Mesenchymal stem cell (in vitro differentiated cells and primary cell): ENCODE data around the gene C6orf132.

Experiments used
- DNase-seq: peaks from one replicate; pipeline ENCODE4 v3.0.0-alpha.2; 2013
- H2AFZ ChIP-seq: one replicate; pipeline ENCODE4 v1.6.1; 2013; ENCODE audit warnings: low read depth, mild to moderate bottlenecking, control low read depth, inconsistent platforms, low read length, moderate library complexity
- H2AK5ac ChIP-seq: 2 replicates; pipeline ENCODE4 v1.6.1; 2013; ENCODE audit warnings: low read length, moderate library complexity, mild to moderate bottlenecking, inconsistent platforms; ENCODE audit not compliant: severe bottlenecking
- H2BK120ac ChIP-seq: one replicate; pipeline ENCODE4 v1.6.1; 2013; ENCODE audit warnings: low read depth, mild to moderate bottlenecking, inconsistent platforms, low read length, moderate library complexity
- H2BK12ac ChIP-seq, 2 experiments: one replicate each; pipeline ENCODE4 v1.6.1; 2013; ENCODE audit warnings: inconsistent platforms in 2 of 2, low read length in 2 of 2, mild to moderate bottlenecking in 2 of 2, moderate library complexity in 2 of 2, control low read depth in 1 of 2
- H2BK15ac ChIP-seq: one replicate; pipeline ENCODE4 v1.6.1; 2013; ENCODE audit warnings: mild to moderate bottlenecking, low read depth, inconsistent platforms; ENCODE audit not compliant: poor library complexity, severe bottlenecking
- H2BK5ac ChIP-seq: 2 replicates; pipeline ENCODE4 v1.6.1; 2013; ENCODE audit warnings: low read depth, mild to moderate bottlenecking, low read length, control low read depth, inconsistent platforms; ENCODE audit not compliant: poor library complexity, severe bottlenecking
- H3K14ac ChIP-seq, 2 experiments: one replicate each; pipeline ENCODE4 v1.6.1; 2013; ENCODE audit warnings: inconsistent platforms in 2 of 2, low read length in 2 of 2, control low read depth in 1 of 2, mild to moderate bottlenecking in 1 of 2, moderate library complexity in 1 of 2
- H3K18ac ChIP-seq, 2 experiments: one replicate each; pipeline ENCODE4 v1.6.1; 2013; ENCODE audit warnings: inconsistent platforms in 2 of 2, low read length in 2 of 2, control low read depth in 1 of 2, low read depth in 1 of 2, mild to moderate bottlenecking in 1 of 2
- H3K23ac ChIP-seq, 2 experiments: one replicate each; pipeline ENCODE4 v1.6.1; 2013; ENCODE audit warnings: inconsistent platforms in 2 of 2, low read length in 2 of 2, mild to moderate bottlenecking in 2 of 2, moderate library complexity in 2 of 2, control low read depth in 1 of 2
- H3K27ac ChIP-seq: 2 replicates; pipeline ENCODE4 v1.5.1; 2013; ENCODE audit warnings: mild to moderate bottlenecking, moderate library complexity, low read length, control low read depth, inconsistent platforms; ENCODE audit not compliant: poor library complexity, severe bottlenecking
- H3K27me3 ChIP-seq, 2 experiments: 2 replicates each; pipeline versions ENCODE4 v1.6.1 to v1.7.0; 2013; ENCODE audit warnings: low read length in 2 of 2, mild to moderate bottlenecking in 2 of 2, moderate library complexity in 2 of 2, control low read depth in 1 of 2, inconsistent platforms in 1 of 2; ENCODE audit not compliant: control insufficient read depth in 1 of 2, insufficient read depth in 1 of 2
- H3K36me3 ChIP-seq, 2 experiments: 2 replicates each; pipeline versions ENCODE4 v1.6.1 to v1.7.0; 2013; ENCODE audit warnings: low read length in 2 of 2, control low read depth in 1 of 2, inconsistent platforms in 1 of 2, low read depth in 1 of 2, mild to moderate bottlenecking in 1 of 2; ENCODE audit not compliant: insufficient read depth in 2 of 2, control insufficient read depth in 1 of 2
- H3K4ac ChIP-seq, 2 experiments: one replicate each; pipeline ENCODE4 v1.6.1; 2013; ENCODE audit warnings: inconsistent platforms in 2 of 2, low read length in 2 of 2, mild to moderate bottlenecking in 2 of 2, moderate library complexity in 2 of 2, control low read depth in 1 of 2, low read depth in 1 of 2
- H3K4me1 ChIP-seq: 2 replicates; pipeline ENCODE4 v1.6.1; 2013; ENCODE audit warnings: low read depth, low read length, control low read depth; ENCODE audit not compliant: control insufficient read depth, insufficient read depth
- H3K4me2 ChIP-seq: 2 replicates; pipeline ENCODE4 v1.6.1; 2013; ENCODE audit warnings: low read length, mild to moderate bottlenecking, inconsistent platforms; ENCODE audit not compliant: poor library complexity, severe bottlenecking
- H3K4me3 ChIP-seq, 2 experiments: 2 replicates each; pipeline versions ENCODE4 v1.5.1 to v1.7.0; 2013; ENCODE audit warnings: low read length in 2 of 2, mild to moderate bottlenecking in 2 of 2, control low read depth in 1 of 2, low read depth in 1 of 2; ENCODE audit not compliant: insufficient read depth in 1 of 2
- H3K79me1 ChIP-seq: replicated peaks from 2 replicates; pipeline ENCODE4 v1.6.1; 2013; ENCODE audit warnings: mild to moderate bottlenecking, control low read depth, low read length, inconsistent platforms; ENCODE audit not compliant: poor library complexity, severe bottlenecking
- H3K9ac ChIP-seq: 2 replicates; pipeline ENCODE4 v1.7.0; 2013; ENCODE audit warnings: mild to moderate bottlenecking, low read length, moderate library complexity
- H3K9me3 ChIP-seq: 2 replicates; pipeline ENCODE4 v1.7.0; 2013; ENCODE audit warnings: mild to moderate bottlenecking, low read length; ENCODE audit not compliant: control insufficient read depth
- H4K8ac ChIP-seq: one replicate; pipeline ENCODE4 v1.6.1; 2013; ENCODE audit warnings: inconsistent platforms, mild to moderate bottlenecking, low read length, moderate library complexity
- H4K91ac ChIP-seq: one replicate; pipeline ENCODE4 v1.6.1; 2013; ENCODE audit warnings: mild to moderate bottlenecking, low read length, inconsistent platforms
- WGBS: methylation state at CpG from one replicate; pipeline ENCODE4 v1.1.7; 2013; ENCODE audit warnings: mixed read lengths; 5-methylcytosine and 5-hydroxymethylcytosine counted together

C6orf132 gene

DNA sequence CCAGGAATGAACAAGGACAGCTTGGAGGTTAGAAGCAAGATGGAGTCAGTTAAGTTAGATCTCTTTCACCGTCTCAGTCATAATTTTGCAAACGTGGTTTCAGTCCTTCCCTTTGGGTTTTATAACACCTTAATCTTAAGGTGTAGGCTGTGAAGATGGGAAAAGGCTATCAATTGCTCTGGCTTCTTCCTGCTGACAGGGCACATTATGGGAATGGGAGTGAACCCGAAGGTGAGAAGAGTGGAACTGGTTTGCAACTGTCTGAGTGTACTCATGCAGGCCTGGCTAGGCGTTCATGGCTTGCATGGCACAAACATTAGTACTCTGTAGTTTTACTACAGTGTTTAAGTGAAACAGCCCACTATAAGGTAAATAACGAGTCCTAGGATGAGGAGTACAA is 82.7 kb downstream of the C6orf132 start:
- 100% methylated on average over 4 of the region's 5 CpGs for WGBS
- no peak overlapping the region for H2BK5ac ChIP-seq
- H2AK5ac ChIP-seq: no peak overlapping the region
- no peak overlapping the region for H3K4me2 ChIP-seq
- no peaks in the 10 kb centered on the region for H3K27me3 ChIP-seq
- no peak overlapping the region for H4K91ac ChIP-seq
- no peak overlapping the region for H2BK120ac ChIP-seq
- no peak overlapping the region for H3K4ac ChIP-seq
- H3K9ac ChIP-seq: no peak overlapping the region
- no peak overlapping the region for H2AFZ ChIP-seq
- no peak overlapping the region for H3K23ac ChIP-seq
- no peak overlapping the region for H2BK12ac ChIP-seq
- H3K18ac ChIP-seq: no peak overlapping the region
- H3K4me3 ChIP-seq: no peak overlapping the region
- no peak for DNase-seq
- H3K36me3 ChIP-seq: peaks cover 42 to 83% of the 10 kb centered on the region in 2 experiments
- no peak overlapping the region for H4K8ac ChIP-seq
- no peaks in the 10 kb centered on the region for H3K4me1 ChIP-seq
- no peaks in the 10 kb centered on the region for H3K9me3 ChIP-seq
- no peak overlapping the region for H3K14ac ChIP-seq
- peaks cover 8% of the 10 kb centered on the region for H3K79me1 ChIP-seq
- no peak overlapping the region for H3K27ac ChIP-seq
- no peak overlapping the region for H2BK15ac ChIP-seq

- Histone ChIP-seq H3K9ac (no peak overlapping the region), H4K91ac (no peak overlapping the region), H2BK15ac (no peak overlapping the region), H2BK5ac (no peak overlapping the region), H3K4ac (no peak overlapping the region), H3K18ac (no peak overlapping the region), H3K27me3 (no peaks in the 10 kb centered on the region), H3K79me1 (peaks cover 17% of the 10 kb centered on the region), H2BK120ac (no peak overlapping the region), H3K27ac (no peak overlapping the region), H3K23ac (no peak overlapping the region), H3K9me3 (no peaks in the 10 kb centered on the region), H2BK12ac (no peak overlapping the region), H4K8ac (no peak overlapping the region), H3K4me3 (no peak overlapping the region), H2AK5ac (no peak overlapping the region), H3K4me2 (no peak overlapping the region), H2AFZ (no peak overlapping the region), H3K36me3 (peaks cover 33 to 63% of the 10 kb centered on the region in 2 experiments), H3K4me1 (peaks cover 8% of the 10 kb centered on the region), H3K14ac (no peak overlapping the region)
- DNase-seq: no peak
Observed at GRCh38 chr6:42053601-42054000, 88.8 kb downstream of the C6orf132 start.

DNA sequence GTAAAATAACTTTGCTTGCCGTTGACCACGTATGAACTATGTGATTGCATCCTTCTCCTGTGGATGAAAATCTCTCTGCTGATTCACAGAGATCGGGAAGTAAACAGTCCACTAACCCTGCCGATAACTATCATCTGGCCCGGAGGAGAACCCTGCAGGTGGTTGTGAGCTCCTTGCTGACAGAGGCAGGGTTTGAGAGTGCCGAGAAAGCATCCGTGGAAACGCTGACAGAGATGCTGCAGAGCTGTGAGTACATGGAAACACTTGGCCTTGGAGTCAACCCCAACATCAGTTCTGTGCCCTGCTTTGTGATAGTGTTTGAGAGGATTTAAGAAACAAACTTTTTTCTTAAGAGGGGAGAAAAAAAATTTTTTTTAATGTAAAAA is 91.2 kb downstream of the C6orf132 start:
- no peak overlapping the region for H3K23ac ChIP-seq
- no peak overlapping the region for H3K14ac ChIP-seq
- H3K9ac ChIP-seq: peak overlapping the region; percentile 98
- no peak overlapping the region for H4K8ac ChIP-seq
- no peak overlapping the region for H2BK15ac ChIP-seq
- no peaks in the 10 kb centered on the region for H3K9me3 ChIP-seq
- H3K36me3 ChIP-seq: peaks cover 18 to 40% of the 10 kb centered on the region in 2 experiments
- H2BK120ac ChIP-seq: no peak overlapping the region
- no peak overlapping the region for H2AK5ac ChIP-seq
- no peak overlapping the region for H4K91ac ChIP-seq
- DNase-seq: no peak
- no peak overlapping the region for H3K27ac ChIP-seq
- H3K4me2 ChIP-seq: peak overlapping the region; percentile 63
- no peak overlapping the region for H2BK5ac ChIP-seq
- H3K4ac ChIP-seq: no peak overlapping the region
- H3K79me1 ChIP-seq: peaks cover 14% of the 10 kb centered on the region
- 68% methylated on average over 8 of the region's 8 CpGs for WGBS
- no peak overlapping the region for H2BK12ac ChIP-seq
- H3K27me3 ChIP-seq: no peaks in the 10 kb centered on the region
- peaks cover 16% of the 10 kb centered on the region for H3K4me1 ChIP-seq
- no peak overlapping the region for H3K18ac ChIP-seq
- H2AFZ ChIP-seq: no peak overlapping the region
- H3K4me3 ChIP-seq: peak overlapping the region in 1 of 2 experiments; percentile 89
